Keratinocyte (primary cell): Measurements from ENCODE around the gene MXRA5.

Source experiments
- EZH2 ChIP-seq: IDR thresholded peaks from one replicate; pipeline ENCODE4 v1.6.1; 2012; ENCODE audit warnings: inconsistent platforms, mild to moderate bottlenecking, low read length, moderate library complexity
- TF ChIP-seq, protein P1 (sequence below), 3 experiments: IDR thresholded peaks in 1 of 3; conservative IDR thresholded peaks in 1 of 3; optimal IDR thresholded peaks in 1 of 3; 2 replicates in 2 of 3; 3 replicates in 1 of 3; pipeline versions ENCODE3 to v1.5.1; 2011; ENCODE audit warnings: low read length in 3 of 3, mild to moderate bottlenecking in 3 of 3, moderate library complexity in 2 of 3, control low read depth in 1 of 3, inconsistent platforms in 1 of 3; ENCODE audit not compliant: insufficient read depth in 2 of 3; ENCODE audit errors: extremely low read depth in 1 of 3

DNA sequence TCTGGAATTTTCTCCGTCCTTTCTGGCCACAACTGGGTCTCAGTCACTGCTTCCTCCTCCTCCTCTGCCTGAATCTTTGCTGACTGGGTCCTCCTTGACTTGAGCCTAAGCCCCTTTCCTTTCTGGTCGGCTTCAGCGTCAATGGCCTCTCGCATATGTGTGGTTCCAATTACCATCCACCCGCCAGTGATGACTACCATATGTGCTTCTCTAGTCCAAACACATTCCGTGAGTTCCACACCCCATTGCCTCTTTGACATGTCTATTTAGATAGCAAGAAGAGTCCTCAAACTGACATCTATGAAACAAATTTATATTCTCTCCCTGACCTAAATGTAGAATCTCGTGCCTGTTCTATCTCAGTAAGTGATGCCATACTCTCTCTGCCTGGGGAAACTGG is 19.8 kb downstream of the MXRA5 start:
- TF ChIP-seq EZH2 = no peak
- TF ChIP-seq, protein P1, sequence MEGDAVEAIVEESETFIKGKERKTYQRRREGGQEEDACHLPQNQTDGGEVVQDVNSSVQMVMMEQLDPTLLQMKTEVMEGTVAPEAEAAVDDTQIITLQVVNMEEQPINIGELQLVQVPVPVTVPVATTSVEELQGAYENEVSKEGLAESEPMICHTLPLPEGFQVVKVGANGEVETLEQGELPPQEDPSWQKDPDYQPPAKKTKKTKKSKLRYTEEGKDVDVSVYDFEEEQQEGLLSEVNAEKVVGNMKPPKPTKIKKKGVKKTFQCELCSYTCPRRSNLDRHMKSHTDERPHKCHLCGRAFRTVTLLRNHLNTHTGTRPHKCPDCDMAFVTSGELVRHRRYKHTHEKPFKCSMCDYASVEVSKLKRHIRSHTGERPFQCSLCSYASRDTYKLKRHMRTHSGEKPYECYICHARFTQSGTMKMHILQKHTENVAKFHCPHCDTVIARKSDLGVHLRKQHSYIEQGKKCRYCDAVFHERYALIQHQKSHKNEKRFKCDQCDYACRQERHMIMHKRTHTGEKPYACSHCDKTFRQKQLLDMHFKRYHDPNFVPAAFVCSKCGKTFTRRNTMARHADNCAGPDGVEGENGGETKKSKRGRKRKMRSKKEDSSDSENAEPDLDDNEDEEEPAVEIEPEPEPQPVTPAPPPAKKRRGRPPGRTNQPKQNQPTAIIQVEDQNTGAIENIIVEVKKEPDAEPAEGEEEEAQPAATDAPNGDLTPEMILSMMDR (optimal IDR thresholded peaks at IDR 0.05 in 1 of 3, IDR thresholded peaks at IDR 0.05 in 1 of 3, conservative IDR thresholded peaks at IDR 0.05 in 1 of 3; ENCODE audit: extremely low read depth in 1 of 3, insufficient read depth in 2 of 3, low read length in 3 of 3) = no peak
